ENCODE data around the gene ANO6.
"Not testable (repeated sequence)": the region's sequence is repeated elsewhere in the genome, so short reads cannot be mapped to it uniquely, and the experiment has no call there.

The ANO6 gene

GRCh38 chr12:45354399-45354798 lies 138.5 kb downstream of the ANO6 start:
- no peak for DNase-seq

GRCh38 chr12:45355730-45356129 lies 139.8 kb downstream of the ANO6 start:
- no peak for DNase-seq

- no peak for DNase-seq
Measured at GRCh38 chr12:45356822-45357538, 141.1 kb downstream of the ANO6 start.

- no peak for DNase-seq
Measured at GRCh38 chr12:45357539-45358417, 141.9 kb downstream of the ANO6 start.

GRCh38 chr12:45362291-45362690 lies 146.4 kb downstream of the ANO6 start:
- DNase-seq, result no peak

- no peak for DNase-seq
Measured at GRCh38 chr12:45363903-45364302, 148.0 kb downstream of the ANO6 start.

GRCh38 chr12:45368841-45369489 lies 153.1 kb downstream of the ANO6 start:
- no peak for DNase-seq

GRCh38 chr12:45377815-45378214 lies 161.9 kb downstream of the ANO6 start:
- no peak for DNase-seq

GRCh38 chr12:45379261-45379660 lies 163.4 kb downstream of the ANO6 start:
- no peak for DNase-seq

GRCh38 chr12:45381351-45381750 lies 165.5 kb downstream of the ANO6 start:
- no peak for DNase-seq

GRCh38 chr12:45388545-45388944 lies 172.7 kb downstream of the ANO6 start:
- DNase-seq, result no peak

GRCh38 chr12:45389426-45389825 lies 173.5 kb downstream of the ANO6 start:
- DNase-seq, result no peak

- DNase-seq, result not testable (repeated sequence)
Measured at GRCh38 chr12:45397499-45397898, 181.6 kb downstream of the ANO6 start.

- no peak for DNase-seq
Measured at GRCh38 chr12:45398552-45398951, 182.7 kb downstream of the ANO6 start.

GRCh38 chr12:45400991-45401390 lies 185.1 kb downstream of the ANO6 start:
- DNase-seq, result no peak

- DNase-seq, result no peak
Measured at GRCh38 chr12:45402288-45402687, 186.4 kb downstream of the ANO6 start.

GRCh38 chr12:45406988-45407850 lies 191.3 kb downstream of the ANO6 start:
- DNase-seq, result no peak

- DNase-seq, result no peak
Measured at GRCh38 chr12:45407981-45408728, 192.3 kb downstream of the ANO6 start.

- no peak for DNase-seq
Measured at GRCh38 chr12:45408729-45409114, 192.8 kb downstream of the ANO6 start.

- no peak for DNase-seq
Measured at GRCh38 chr12:45409966-45410365, 194.1 kb downstream of the ANO6 start.

- no peak for DNase-seq
Measured at GRCh38 chr12:45411626-45412025, 195.7 kb downstream of the ANO6 start.

- no peak for DNase-seq
Measured at GRCh38 chr12:45415393-45415817, 199.5 kb downstream of the ANO6 start.
